Right cardiac atrium (tissue), 5 donors: ENCODE measurements around the gene DEPDC4. TPM values are rescaled to one million over a fixed set of nuclear protein-coding genes. Genes with fewer than 3 reads are reported as not detected.

Experiments
- polyA plus RNA-seq: library from polyadenylated mRNA; stranded (reverse); fragments of 200-250 nt; gene quantifications from one replicate; pipeline ENCODE4 v1.2.3, GENCODE V29; 2013
- total RNA-seq, 4 donors: library from RNA; stranded (reverse); fragmentation: NEBNext Ultra II Directional; extraction: Animal tissue kit (Norgen Biotek cat#: 25700); gene quantifications; one replicate each; pipeline ENCODE4 v1.2.1, GENCODE V29; 2021
- donor health status: healthy with polysubstance abuse.
- donor health status: DM: no; HTN: yes; CAD: no.
- donor health status: DM: no; HTN: no; CAD: no.
- donor health status: DM: no; HTN: yes; CAD: no; lungs with severe emphysema.
- donor health status: DM: yes; HTN: yes; CAD: no.

The DEPDC4 gene
- total and polyA plus RNA-seq, 5 donors, result 0.50 to 0.84 (median 0.64) TPM; not detected in 1

Other genes starting within 250 kb of the DEPDC4 start
- 10 to 100 TPM; 13.8 to 20.1 (median 15.9) TPM for gene BLTP3B, start 124.2 kb downstream of the DEPDC4 start, total RNA-seq
- gene BLTP3B, start 124.2 kb downstream of the DEPDC4 start, polyA plus RNA-seq, result 6.5 TPM
- gene ACTR6, start 66.3 kb downstream of the DEPDC4 start, total RNA-seq, result 10 to 100 TPM; 19.0 to 29.9 (median 23.6) TPM
- 19.2 TPM for gene ACTR6, start 66.3 kb downstream of the DEPDC4 start, polyA plus RNA-seq
- gene SCYL2, start 98 bp upstream of the DEPDC4 start, total RNA-seq, result 10 to 100 TPM; 28.2 to 31.4 (median 30.2) TPM
- gene SCYL2, start 98 bp upstream of the DEPDC4 start, polyA plus RNA-seq, result 8.1 TPM
- under 1 TPM in 1 of 4 donors, not detected in 3; 0.09 TPM for gene SLC17A8, start 90.0 kb upstream of the DEPDC4 start, total RNA-seq
- gene SLC17A8, start 90.0 kb upstream of the DEPDC4 start, polyA plus RNA-seq, result 0.02 TPM
- 1 to 10 TPM in 1 of 4 donors, under 1 TPM in 2, not detected in 1; 0.17 to 2.0 (median 0.32) TPM for gene NR1H4, start 206.8 kb upstream of the DEPDC4 start, total RNA-seq
- 0.48 TPM for gene NR1H4, start 206.8 kb upstream of the DEPDC4 start, polyA plus RNA-seq